SK-N-SH (cell line): ENCODE data around the gene KARS1. TPM values are rescaled to one million over a fixed set of nuclear protein-coding genes. Genes with fewer than 3 reads are reported as not detected.

Experiments
- CTCF ChIA-PET: fragments of 300-600, 350-600 bp; formaldehyde crosslinking; extraction: SDS; loops from one replicate; lab custom pipeline; 2021; lab: Yijun Ruan, JAX
- POLR2A ChIA-PET: fragments of 350-600 bp; sonication (Branson Sonifier 250); formaldehyde crosslinking; extraction: SDS; loops from one replicate; lab custom pipeline; 2020; ENCODE audit warnings: antibody characterized with exemption, inconsistent platforms; lab: Yijun Ruan, JAX
- DNase-seq: peaks from one replicate; pipeline ENCODE4 v3.0.0; 2012
- H2AFZ ChIP-seq: fragments of 200-600 bp; sonication (generic); 2 replicates; pipeline ENCODE4 v1.8.1; 2016; ENCODE audit warnings: antibody characterized with exemption, mild to moderate bottlenecking, low read depth
- H3F3A ChIP-seq: fragments of 200-600 bp; sonication (generic); replicated peaks from 2 replicates; pipeline ENCODE3; 2016; ENCODE audit warnings: antibody characterized with exemption, mild to moderate bottlenecking; ENCODE audit not compliant: insufficient read depth
- H3K27ac ChIP-seq, 2 experiments: fragments of 200-500 bp in 1 of 2; fragments of 200-600 bp in 1 of 2; sonication (Bioruptor generic) in 1 of 2; sonication (generic), shearing (Covaris generic) in 1 of 2; 2 replicates each; pipeline versions ENCODE4 v1.5.1 to v1.6.1; 2014 to 2016; ENCODE audit warnings: low read depth in 2 of 2, inconsistent platforms in 1 of 2, low read length in 1 of 2, mild to moderate bottlenecking in 1 of 2, mixed read lengths in 1 of 2
- H3K27me3 ChIP-seq: fragments of 200-600 bp; sonication (generic), shearing (Covaris generic); 2 replicates; pipeline ENCODE4 v1.6.1; 2016; ENCODE audit warnings: mixed run types; ENCODE audit not compliant: insufficient read depth
- H3K36me3 ChIP-seq, 2 experiments: fragments of 200-500 bp in 1 of 2; fragments of 200-600 bp in 1 of 2; sonication (Bioruptor generic) in 1 of 2; sonication (generic) in 1 of 2; replicated peaks in 1 of 2; 2 replicates each; pipeline versions ENCODE3 to v1.5.1; 2014 to 2016; ENCODE audit warnings: low read length in 1 of 2, mild to moderate bottlenecking in 1 of 2; ENCODE audit not compliant: insufficient read depth in 2 of 2, control insufficient read depth in 1 of 2
- H3K4me1 ChIP-seq, 2 experiments: fragments of 200-500 bp in 1 of 2; fragments of 200-600 bp in 1 of 2; sonication (Bioruptor generic) in 1 of 2; sonication (generic), shearing (Covaris generic) in 1 of 2; 2 replicates each; pipeline versions ENCODE4 v1.5.1 to v1.6.1; 2014 to 2016; ENCODE audit warnings: low read depth in 1 of 2, low read length in 1 of 2, mixed run types in 1 of 2; ENCODE audit not compliant: insufficient read depth in 2 of 2, control insufficient read depth in 1 of 2
- H3K4me2 ChIP-seq: fragments of 200-600 bp; sonication (generic), shearing (Covaris generic); 2 replicates; pipeline ENCODE4 v1.6.1; 2017; ENCODE audit warnings: mixed run types
- H3K4me3 ChIP-seq, 2 experiments: fragments of 200-500 bp in 1 of 2; fragments of 200-600 bp in 1 of 2; sonication (Bioruptor generic) in 1 of 2; sonication (generic), shearing (Covaris generic) in 1 of 2; 2 replicates each; pipeline versions ENCODE4 v1.5.1 to v1.8.1; 2014 to 2016; ENCODE audit warnings: low read depth in 2 of 2, inconsistent platforms in 1 of 2, low read length in 1 of 2, mild to moderate bottlenecking in 1 of 2, mixed read lengths in 1 of 2, moderate library complexity in 1 of 2
- H3K79me2 ChIP-seq: fragments of 200-600 bp; sonication (generic); 2 replicates; pipeline ENCODE4 v1.8.1; 2017; ENCODE audit warnings: mild to moderate bottlenecking; ENCODE audit not compliant: insufficient read depth
- H3K9ac ChIP-seq: fragments of 200-600 bp; sonication (generic); 2 replicates; pipeline ENCODE4 v1.6.1; 2017; ENCODE audit warnings: mixed run types
- H3K9me2 ChIP-seq: fragments of 200-600 bp; sonication (generic); 2 replicates; pipeline ENCODE4 v1.6.1; 2017; ENCODE audit warnings: mixed run types
- H3K9me3 ChIP-seq: fragments of 200-600 bp; sonication (generic); 2 replicates; pipeline ENCODE4 v1.6.1; 2017; ENCODE audit warnings: mixed run types, mild to moderate bottlenecking, moderate library complexity
- H4K20me1 ChIP-seq: fragments of 200-600 bp; sonication (generic); 2 replicates; pipeline ENCODE4 v1.6.1; 2017; ENCODE audit warnings: mild to moderate bottlenecking, mixed run types; ENCODE audit not compliant: insufficient read depth
- CHD2 ChIP-seq: fragments of 150-350 bp; IDR thresholded peaks from 2 replicates; pipeline ENCODE4 v1.6.1; 2018; ENCODE audit warnings: low read length; ENCODE audit not compliant: partially characterized antibody
- CTCF ChIP-seq: fragments of 200-600 bp; sonication (generic); IDR thresholded peaks from 2 replicates; pipeline ENCODE4 v1.6.1; 2017; ENCODE audit warnings: antibody characterized with exemption, mild to moderate bottlenecking, moderate library complexity
- EP300 ChIP-seq, 2 experiments: IDR thresholded peaks; 2 replicates each; pipeline versions ENCODE4 v1.4.0 to v1.6.1; 2012; ENCODE audit warnings: borderline replicate concordance in 1 of 2, low read depth in 1 of 2, low read length in 1 of 2
- EZH2phosphoT487 ChIP-seq: fragments of 200-600 bp; sonication (generic); IDR thresholded peaks from 2 replicates; pipeline ENCODE4 v1.6.1; 2017; ENCODE audit warnings: low read depth, mixed run types, mild to moderate bottlenecking, antibody characterized with exemption, moderate library complexity, borderline replicate concordance
- FOSL2 ChIP-seq: IDR thresholded peaks from 2 replicates; pipeline ENCODE4 v1.4.0; 2012; ENCODE audit warnings: low read depth, mild to moderate bottlenecking, moderate library complexity, borderline replicate concordance
- FOXM1 ChIP-seq: IDR thresholded peaks from 2 replicates; pipeline ENCODE4 v1.4.0; 2012; ENCODE audit warnings: low read depth, mild to moderate bottlenecking
- GABPA ChIP-seq: IDR thresholded peaks from 2 replicates; pipeline ENCODE4 v1.4.0; 2012; ENCODE audit warnings: low read depth, mild to moderate bottlenecking
- IRF3 ChIP-seq: fragments of 150-350 bp; IDR thresholded peaks from 2 replicates; pipeline ENCODE4 v1.6.1; 2016; ENCODE audit warnings: mild to moderate bottlenecking, low read depth, low read length
- MAX ChIP-seq: IDR thresholded peaks from 2 replicates; pipeline ENCODE4 v1.4.0; 2012; ENCODE audit warnings: low read depth
- MEF2A ChIP-seq: IDR thresholded peaks from 2 replicates; pipeline ENCODE4 v1.4.0; 2012; ENCODE audit warnings: low read depth, borderline replicate concordance
- MXI1 ChIP-seq: IDR thresholded peaks from 2 replicates; pipeline ENCODE4 v1.6.1; 2012; ENCODE audit warnings: mild to moderate bottlenecking, low read depth, low read length, improper control_type of control experiment
- NFIC ChIP-seq: IDR thresholded peaks from 2 replicates; pipeline ENCODE4 v1.4.0; 2012; ENCODE audit warnings: borderline replicate concordance
- NRF1 ChIP-seq: IDR thresholded peaks from 2 replicates; pipeline ENCODE4 v1.6.1; 2012; ENCODE audit warnings: low read depth, mild to moderate bottlenecking, low read length
- PBX3 ChIP-seq: IDR thresholded peaks from 2 replicates; pipeline ENCODE4; 2012
- POLR2AphosphoS5 ChIP-seq: IDR thresholded peaks from 2 replicates; pipeline ENCODE4 v1.6.1; 2012; ENCODE audit warnings: low read depth, low read length
- RAD21 ChIP-seq: IDR thresholded peaks from 2 replicates; pipeline ENCODE4 v1.6.1; 2012; ENCODE audit warnings: mild to moderate bottlenecking, low read length
- RXRA ChIP-seq: IDR thresholded peaks from 2 replicates; pipeline ENCODE4 v1.4.0; 2012; ENCODE audit warnings: low read depth, mild to moderate bottlenecking, borderline replicate concordance
- SIN3A ChIP-seq: IDR thresholded peaks from 2 replicates; pipeline ENCODE4 v1.6.1; 2012; ENCODE audit warnings: low read depth, mild to moderate bottlenecking, low read length, moderate library complexity, borderline replicate concordance
- SMC3 ChIP-seq: IDR thresholded peaks from 2 replicates; pipeline ENCODE4 v1.6.1; 2012; ENCODE audit warnings: low read depth, low read length, improper control_type of control experiment
- TAF1 ChIP-seq: IDR thresholded peaks from 2 replicates; pipeline ENCODE4 v1.6.1; 2012; ENCODE audit warnings: low read depth, mild to moderate bottlenecking, low read length, moderate library complexity, borderline replicate concordance
- TCF12 ChIP-seq: IDR thresholded peaks from 2 replicates; pipeline ENCODE4 v1.4.0; 2012
- TEAD4 ChIP-seq: IDR thresholded peaks from 2 replicates; pipeline ENCODE4 v1.4.0; 2012; ENCODE audit warnings: mild to moderate bottlenecking, borderline replicate concordance; ENCODE audit not compliant: insufficient read depth
- USF1 ChIP-seq: IDR thresholded peaks from 2 replicates; pipeline ENCODE4 v1.4.0; 2012; ENCODE audit warnings: low read depth, borderline replicate concordance
- YY1 ChIP-seq: IDR thresholded peaks from 2 replicates; pipeline ENCODE4 v1.4.0; 2012; ENCODE audit warnings: low read depth, mild to moderate bottlenecking
- WGBS: methylation state at CpG from one replicate; pipeline ENCODE4 v1.1.6; 2017; ENCODE audit warnings: low lambda C conversion rate; 5-methylcytosine and 5-hydroxymethylcytosine counted together
- polyA plus RNA-seq, 3 experiments: library from polyadenylated mRNA; depleted of rRNA; stranded (reverse); fragments of >200 nt; gene quantifications; 2 replicates each; pipeline ENCODE4 v1.2.3, GENCODE V29; 2012

KARS1 gene
- polyA plus RNA-seq (2012; rRNA removed), result 134 and 148 TPM in 2 replicates
- 150 and 159 TPM in 2 replicates for polyA plus RNA-seq (2012; cell fraction: cytosol; rRNA removed)
- polyA plus RNA-seq (2012; cell fraction: nucleus; rRNA removed), result 78.1 and 119 TPM in 2 replicates

- Histone ChIP-seq H3K4me2 (peak within 1 kb of the TSS; percentile 93), H3F3A (peaks cover 1% of the 10 kb centered on the region), H3K27me3 (no peaks in the 10 kb centered on the region), H3K36me3 (peaks cover 25 to 26% of the 10 kb centered on the region in 2 experiments), H4K20me1 (peaks cover 38% of the 10 kb centered on the region), H3K9ac (peak within 1 kb of the TSS; percentile 97), H3K4me1 (peaks cover 6 to 18% of the 10 kb centered on the region in 2 experiments; a peak in 3 of 4 replicates), H3K79me2 (peaks cover 97% of the 10 kb centered on the region), H3K27ac (peak within 1 kb of the TSS; percentile 72 to 92), H3K4me3 (peak within 1 kb of the TSS; percentile 88 to 90), H2AFZ (peak within 1 kb of the TSS; percentile 91), H3K9me3 (no peaks in the 10 kb centered on the region), H3K9me2 (no peaks in the 10 kb centered on the region)
- CTCF ChIA-PET, result interaction anchor here (1.2 to 1.4 kb wide), 2 partner anchors 116 to 409 kb away, joined by 3 read pairs; no protein-coding TSS in a partner anchor
- POLR2A ChIA-PET, result interaction anchor here (0.6 to 1.9 kb wide), 3 partner anchors 17 to 174 kb away, joined by 3 to 7 read pairs (median 5); partner anchors contain the start of gene ADAT1
- DNase-seq, result peak; percentile 98
- WGBS, result 0% methylated on average over 16 of the region's 76 CpGs
- no peak for TF ChIP-seq NFIC
- no peak for TF ChIP-seq FOXM1
- TF ChIP-seq NRF1, result peak; percentile 96
- no peak for TF ChIP-seq TEAD4
- no peak for TF ChIP-seq RXRA
- no peak for TF ChIP-seq USF1
- TF ChIP-seq SMC3, result no peak
- no peak for TF ChIP-seq IRF3
- no peak for TF ChIP-seq MEF2A
- TF ChIP-seq YY1, result peak; percentile 96
- no peak for TF ChIP-seq FOSL2
- peak; percentile 96 for TF ChIP-seq MXI1
- TF ChIP-seq TAF1, result peak; percentile 81
- TF ChIP-seq SIN3A, result peak; percentile 63; the same call in 1 of the 2 replicates
- TF ChIP-seq TCF12, result peak; percentile 25; the same call in 1 of the 2 replicates
- TF ChIP-seq MAX, result peak; percentile 65; the same call in 1 of the 2 replicates
- peak; percentile 63 for TF ChIP-seq PBX3
- TF ChIP-seq GABPA, result peak; percentile 95
- TF ChIP-seq CHD2, result peak; percentile 68
- TF ChIP-seq RAD21, result no peak
- TF ChIP-seq EP300 (IDR thresholded peaks at IDR 0.05; ENCODE audit: borderline replicate concordance in 1 of 2, low read depth in 1 of 2, low read length in 1 of 2), result no peak
- no peak for TF ChIP-seq EZH2phosphoT487
- no peak for TF ChIP-seq CTCF
- TF ChIP-seq POLR2AphosphoS5, result peak; percentile 90; the same call in 1 of the 2 replicates
Measured at GRCh38 chr16:75647492-75648264, at the start of gene KARS1, which contains the start of gene TERF2IP. Gene KARS1 (minus strand): TSS chr16:75647665. CDS start chr16:75647639, 26 bp downstream. Gene TERF2IP (plus strand): TSS chr16:75647773. CDS start chr16:75647883, 110 bp downstream.
